Astrocyte of the spinal cord (primary cell): ENCODE data around the gene VCAM1.

Experiments
- DNase-seq: peaks from one replicate; pipeline ENCODE4 v3.0.0; 2011; ENCODE audit warnings: low read depth, low spot score
- H3K4me3 ChIP-seq: 2 replicates; pipeline ENCODE4 v1.5.1; 2011; ENCODE audit warnings: low read depth, mild to moderate bottlenecking, low read length, moderate library complexity
- CTCF ChIP-seq: IDR thresholded peaks from 2 replicates; pipeline ENCODE4 v1.5.1; 2012; ENCODE audit warnings: low read depth, mild to moderate bottlenecking, low read length, inconsistent platforms
- in situ Hi-C: cut with HindIII; loops from 2 replicates; pipeline ENCODE4 v1.10.0; 2017; ENCODE audit warnings: low sequenced_read_pairs

VCAM1 gene

GRCh38 chr1:100703052-100703451, 16.5 kb upstream of the VCAM1 start:
- H3K4me3 ChIP-seq = no peak overlapping the region
- in situ Hi-C loops = no loop called here
- DNase-seq = no peak
- no peak for TF ChIP-seq CTCF

GRCh38 chr1:100703716-100704115, 15.8 kb upstream of the VCAM1 start:
- no peak for TF ChIP-seq CTCF
- no peak overlapping the region for H3K4me3 ChIP-seq
- in situ Hi-C loops = no loop called here
- DNase-seq = no peak

DNA sequence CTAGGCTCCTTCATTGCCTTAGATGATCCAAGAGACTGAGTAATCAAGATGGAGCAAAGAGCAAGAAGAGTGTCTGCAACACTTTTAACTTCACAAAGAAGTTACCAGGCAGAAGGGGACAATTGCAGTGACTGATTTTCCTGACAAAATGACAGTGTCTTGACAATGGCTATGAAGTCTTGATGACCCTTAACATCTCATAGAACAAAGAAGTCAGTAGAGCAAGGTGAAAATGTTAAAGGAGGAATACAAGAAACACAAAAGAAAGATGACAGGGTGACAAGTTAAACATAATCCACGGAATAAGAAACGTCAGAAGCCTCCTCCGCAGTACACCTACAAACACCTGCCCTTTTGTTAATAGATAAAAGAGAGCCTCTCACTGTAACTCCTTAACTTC, 15.1 kb upstream of the VCAM1 start:
- no peak for DNase-seq
- in situ Hi-C loops = no loop called here
- H3K4me3 ChIP-seq = no peak overlapping the region
- no peak for TF ChIP-seq CTCF

GRCh38 chr1:100706296-100706695, 13.2 kb upstream of the VCAM1 start:
- in situ Hi-C loops = no loop called here
- H3K4me3 ChIP-seq = no peak overlapping the region

GRCh38 chr1:100706856-100707255, 12.7 kb upstream of the VCAM1 start:
- no peak for DNase-seq
- in situ Hi-C loops = no loop called here
- no peak overlapping the region for H3K4me3 ChIP-seq
- no peak for TF ChIP-seq CTCF

More at GRCh38 chr1:100706296-100706695, 13.2 kb upstream of the VCAM1 start:
- no peak for TF ChIP-seq CTCF
- no peak for DNase-seq

GRCh38 chr1:100708476-100709062, 11.0 kb upstream of the VCAM1 start:
- in situ Hi-C loops = no loop called here
- TF ChIP-seq CTCF = no peak
- DNase-seq = peak; percentile 37
- no peak overlapping the region for H3K4me3 ChIP-seq
